Measurements from ENCODE around the gene COQ10A. TPM values are rescaled to one million over a fixed set of nuclear protein-coding genes. Genes with fewer than 3 reads are reported as not detected.

The COQ10A gene
- total RNA-seq, 4 donors from 2014 or later: 2.1 to 28.9 (median 15.2) TPM

DNA sequence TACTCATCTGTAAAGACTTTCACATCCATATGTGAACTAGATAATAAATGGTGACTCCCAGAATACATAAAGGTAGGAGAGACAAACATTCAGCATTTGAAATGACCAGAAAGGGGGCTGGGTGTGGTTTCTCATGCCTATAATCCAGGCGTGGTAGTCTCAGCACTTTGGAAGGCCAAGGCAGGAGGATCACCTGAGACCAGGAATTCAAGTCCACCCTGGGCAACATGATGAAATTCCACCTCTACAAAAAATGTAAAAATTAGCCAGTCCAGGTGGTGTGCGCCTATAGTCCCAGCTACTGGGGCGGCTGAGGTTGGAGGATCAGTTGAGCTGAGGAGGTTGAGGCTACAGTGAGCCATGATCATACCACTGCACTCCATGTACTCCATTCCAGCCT lies 37.5 kb downstream of the COQ10A start:
- H3K9me3 ChIP-seq: no peaks in the 10 kb centered on the region
- TF ChIP-seq, protein P1, sequence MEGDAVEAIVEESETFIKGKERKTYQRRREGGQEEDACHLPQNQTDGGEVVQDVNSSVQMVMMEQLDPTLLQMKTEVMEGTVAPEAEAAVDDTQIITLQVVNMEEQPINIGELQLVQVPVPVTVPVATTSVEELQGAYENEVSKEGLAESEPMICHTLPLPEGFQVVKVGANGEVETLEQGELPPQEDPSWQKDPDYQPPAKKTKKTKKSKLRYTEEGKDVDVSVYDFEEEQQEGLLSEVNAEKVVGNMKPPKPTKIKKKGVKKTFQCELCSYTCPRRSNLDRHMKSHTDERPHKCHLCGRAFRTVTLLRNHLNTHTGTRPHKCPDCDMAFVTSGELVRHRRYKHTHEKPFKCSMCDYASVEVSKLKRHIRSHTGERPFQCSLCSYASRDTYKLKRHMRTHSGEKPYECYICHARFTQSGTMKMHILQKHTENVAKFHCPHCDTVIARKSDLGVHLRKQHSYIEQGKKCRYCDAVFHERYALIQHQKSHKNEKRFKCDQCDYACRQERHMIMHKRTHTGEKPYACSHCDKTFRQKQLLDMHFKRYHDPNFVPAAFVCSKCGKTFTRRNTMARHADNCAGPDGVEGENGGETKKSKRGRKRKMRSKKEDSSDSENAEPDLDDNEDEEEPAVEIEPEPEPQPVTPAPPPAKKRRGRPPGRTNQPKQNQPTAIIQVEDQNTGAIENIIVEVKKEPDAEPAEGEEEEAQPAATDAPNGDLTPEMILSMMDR (IDR thresholded peaks at IDR 0.05): no peak
- no peak for TF ChIP-seq POLR2A (IDR thresholded peaks at IDR 0.05)
- H3K4me1 ChIP-seq: peaks cover 0 to 3% of the 10 kb centered on the region in 2 donors
- H3K36me3 ChIP-seq: no peaks in the 10 kb centered on the region
- H3K4me3 ChIP-seq: no peak overlapping the region
- no peak for DNase-seq
- H3K27ac ChIP-seq: no peak overlapping the region
- intact Hi-C loops (cut with DNase I; ENCODE audit: low total_unique reads): no loop called here
- H3K27me3 ChIP-seq: no peaks in the 10 kb centered on the region

DNA sequence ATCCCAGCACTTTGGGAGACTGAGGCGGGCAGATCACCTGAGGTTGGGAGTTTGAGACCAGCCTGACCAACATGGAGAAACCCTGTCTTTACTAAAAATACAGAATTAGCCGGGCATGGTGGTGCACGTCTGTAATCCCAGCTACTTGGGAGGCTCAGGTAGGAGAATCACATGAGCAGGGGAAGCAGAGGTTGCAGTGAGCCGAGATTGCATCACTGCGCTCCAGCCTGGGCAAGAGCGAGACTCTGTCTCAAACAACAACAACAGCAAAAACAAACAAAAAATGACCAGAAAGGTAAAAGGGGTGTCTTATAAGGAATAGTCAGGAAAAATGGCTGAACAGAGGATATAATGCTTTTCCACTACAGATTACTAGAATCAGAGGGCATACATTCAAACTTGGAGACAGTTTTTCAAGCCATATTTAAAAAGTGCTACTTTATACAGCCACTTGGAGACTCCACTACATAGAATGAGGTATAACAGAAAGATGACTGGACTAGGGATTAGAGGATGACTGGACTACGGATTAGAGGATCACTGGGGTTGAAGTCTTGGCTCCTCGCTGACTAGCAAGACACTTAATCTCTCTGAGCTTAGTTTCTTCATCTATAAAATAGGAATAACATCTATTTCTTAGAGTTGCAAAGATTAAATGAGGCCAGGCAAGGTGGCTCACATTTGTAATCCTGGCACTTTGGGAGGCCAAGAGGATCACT lies 38.3 kb downstream of the COQ10A start:
- no peaks in the 10 kb centered on the region for H3K9me3 ChIP-seq
- no peak overlapping the region for H3K27ac ChIP-seq
- no peaks in the 10 kb centered on the region for H3K27me3 ChIP-seq
- DNase-seq: no peak
- H3K36me3 ChIP-seq: no peaks in the 10 kb centered on the region
- intact Hi-C loops (cut with DNase I; ENCODE audit: low total_unique reads): no loop called here
- peaks cover 0 to 3% of the 10 kb centered on the region in 2 donors for H3K4me1 ChIP-seq
- TF ChIP-seq, protein P1 (IDR thresholded peaks at IDR 0.05): no peak
- no peak for TF ChIP-seq POLR2A (IDR thresholded peaks at IDR 0.05)
- H3K4me3 ChIP-seq: no peak overlapping the region

DNA sequence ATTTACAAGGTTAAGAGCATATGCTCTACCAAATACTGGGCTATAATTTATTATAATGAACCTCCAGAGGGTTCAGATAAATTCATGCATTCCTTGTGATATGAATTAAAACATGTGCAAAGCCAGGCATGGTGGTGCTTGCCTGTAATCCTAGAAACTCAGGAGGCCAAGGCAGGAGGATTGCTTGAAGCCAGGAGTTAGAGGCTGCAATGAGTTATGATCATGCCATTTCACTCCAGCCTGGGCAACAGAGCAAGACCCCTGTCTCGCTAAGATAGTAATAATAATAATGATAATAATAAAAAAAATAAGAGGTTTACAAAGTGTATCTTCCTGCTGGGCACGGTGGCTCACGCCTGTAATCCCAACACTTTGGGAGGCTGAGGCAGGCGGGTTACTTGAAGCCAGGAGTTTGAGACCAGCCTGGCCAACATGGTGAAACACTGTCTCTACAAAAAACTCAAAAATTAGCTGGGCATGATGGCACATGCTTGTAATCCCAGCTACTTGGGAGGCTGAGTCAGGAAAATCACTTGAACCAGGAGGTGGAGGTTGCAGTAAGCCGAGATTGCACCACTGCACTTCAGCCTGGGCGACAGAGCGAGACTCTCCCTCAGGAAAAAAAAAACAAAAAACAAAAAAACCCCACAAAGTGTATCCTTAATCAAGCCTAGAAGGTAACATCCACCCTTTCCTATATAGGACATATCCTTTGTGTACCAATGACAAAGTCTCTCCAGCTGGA lies 40.7 kb downstream of the COQ10A start:
- no peak for DNase-seq
- no peaks in the 10 kb centered on the region for H3K36me3 ChIP-seq
- no peak for TF ChIP-seq POLR2A (IDR thresholded peaks at IDR 0.05)
- TF ChIP-seq, protein P1 (IDR thresholded peaks at IDR 0.05): no peak
- no peak overlapping the region for H3K27ac ChIP-seq
- no peaks in the 10 kb centered on the region for H3K27me3 ChIP-seq
- no peaks in the 10 kb centered on the region for H3K4me1 ChIP-seq
- no peaks in the 10 kb centered on the region for H3K9me3 ChIP-seq
- no peak overlapping the region for H3K4me3 ChIP-seq
- intact Hi-C loops (cut with DNase I; ENCODE audit: low total_unique reads): no loop called here

DNA sequence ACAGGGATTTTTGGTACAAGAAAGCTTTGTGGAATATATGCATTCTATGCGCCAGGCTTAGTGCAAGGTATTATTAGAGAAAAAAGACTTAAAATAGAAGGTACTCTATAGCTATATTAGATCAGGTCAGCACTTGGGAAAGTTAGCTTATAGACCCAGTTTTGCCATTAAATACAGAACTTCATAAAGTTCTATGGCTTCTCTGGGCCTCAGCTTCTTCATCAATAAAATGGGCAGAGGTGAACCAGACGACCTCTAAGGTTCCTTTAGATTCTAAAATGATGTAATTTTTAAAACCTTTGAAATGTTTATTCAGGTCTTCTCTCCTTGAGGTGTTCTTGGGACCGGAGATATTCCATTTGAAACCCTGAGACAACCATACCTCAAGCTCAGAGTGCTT lies 42.0 kb downstream of the COQ10A start:
- Histone ChIP-seq H3K36me3 (no peaks in the 10 kb centered on the region), H3K4me1 (no peaks in the 10 kb centered on the region), H3K27ac (no peak overlapping the region), H3K9me3 (no peaks in the 10 kb centered on the region), H3K27me3 (no peaks in the 10 kb centered on the region), H3K4me3 (no peak overlapping the region)
- TF ChIP-seq, protein P1 (IDR thresholded peaks at IDR 0.05): no peak
- no peak for TF ChIP-seq POLR2A (IDR thresholded peaks at IDR 0.05)
- DNase-seq: no peak
- intact Hi-C loops (cut with DNase I; ENCODE audit: low total_unique reads): no loop called here

DNA sequence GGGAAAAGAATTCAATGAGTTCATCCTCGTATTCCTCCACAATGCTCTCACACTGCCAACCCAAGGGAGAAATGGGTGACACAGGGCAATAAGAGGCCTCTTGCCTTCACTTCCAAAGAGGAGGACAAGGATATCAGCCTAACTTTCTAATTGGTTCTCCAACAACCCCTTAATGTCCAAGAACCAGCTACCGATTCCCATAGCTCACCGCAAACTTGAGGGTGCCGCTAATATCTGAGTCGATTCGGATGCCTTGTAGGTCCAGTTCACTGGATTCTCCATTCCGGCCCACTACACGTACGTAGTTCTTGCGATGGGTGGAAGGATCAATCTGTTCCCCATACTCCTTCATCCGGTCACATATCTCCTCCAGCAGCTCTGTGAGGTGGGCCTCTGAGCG lies 44.3 kb downstream of the COQ10A start:
- DNase-seq: no peak
- intact Hi-C loops (cut with DNase I; ENCODE audit: low total_unique reads): no loop called here

More for the DNA sequence above, 44.3 kb downstream of the COQ10A start:
- no peaks in the 10 kb centered on the region for H3K9me3 ChIP-seq
- no peak overlapping the region for H3K4me3 ChIP-seq
- no peak for TF ChIP-seq POLR2A (IDR thresholded peaks at IDR 0.05)
- TF ChIP-seq, protein P1 (IDR thresholded peaks at IDR 0.05): no peak
- H3K27ac ChIP-seq: no peak overlapping the region
- H3K4me1 ChIP-seq: peaks cover 0 to 5% of the 10 kb centered on the region in 2 donors
- H3K36me3 ChIP-seq: no peaks in the 10 kb centered on the region
- no peaks in the 10 kb centered on the region for H3K27me3 ChIP-seq
